ENCODE measurements around the gene RAB11B. TPM values are rescaled to one million over a fixed set of nuclear protein-coding genes. Genes with fewer than 3 reads are reported as not detected.

RAB11B gene
- total RNA-seq (2022; extraction: Qiagen RNA extraction) = 91.6 to 101 TPM (median 94.7 TPM) in 5 replicates

DNA sequence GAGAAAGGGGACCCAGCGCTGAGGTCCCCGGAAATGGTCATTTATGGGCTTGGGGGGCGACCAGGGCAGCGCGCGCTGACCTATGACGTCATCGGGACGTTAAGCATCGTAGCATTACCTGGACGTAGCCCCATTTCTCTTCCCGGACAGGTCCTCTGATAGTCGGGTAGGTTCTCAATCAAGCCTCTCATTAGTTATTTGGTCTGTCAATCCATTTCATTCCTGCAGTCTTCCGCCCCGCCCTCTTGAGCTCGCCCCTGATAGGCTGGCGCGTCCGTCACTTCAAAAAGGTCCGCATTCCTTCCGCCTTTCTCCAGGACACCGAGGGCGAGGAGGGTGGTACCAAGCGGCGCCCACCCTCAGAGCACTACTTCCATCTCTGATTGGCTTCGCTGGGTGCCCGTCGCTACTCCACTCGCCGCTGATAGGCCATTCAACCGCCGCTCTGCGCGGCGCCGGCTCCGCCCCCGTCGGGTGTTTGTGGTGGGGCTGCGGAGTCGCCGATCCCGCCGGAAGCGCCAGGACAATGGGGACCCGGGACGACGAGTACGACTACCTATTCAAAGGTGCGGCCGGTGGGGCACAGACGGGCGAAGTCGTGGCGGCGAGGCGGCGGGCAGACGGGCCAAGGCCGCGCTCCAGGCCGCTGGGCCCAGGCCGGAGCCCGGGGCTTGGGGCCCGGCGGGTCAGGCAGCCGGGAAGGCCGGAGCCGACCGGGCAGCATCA lies at the start of gene RAB11B:
Gene RAB11B (plus strand): TSS at position 470 of the 726 bp plus-strand sequence. CDS start 57 bp downstream, at position 527.

DNA sequence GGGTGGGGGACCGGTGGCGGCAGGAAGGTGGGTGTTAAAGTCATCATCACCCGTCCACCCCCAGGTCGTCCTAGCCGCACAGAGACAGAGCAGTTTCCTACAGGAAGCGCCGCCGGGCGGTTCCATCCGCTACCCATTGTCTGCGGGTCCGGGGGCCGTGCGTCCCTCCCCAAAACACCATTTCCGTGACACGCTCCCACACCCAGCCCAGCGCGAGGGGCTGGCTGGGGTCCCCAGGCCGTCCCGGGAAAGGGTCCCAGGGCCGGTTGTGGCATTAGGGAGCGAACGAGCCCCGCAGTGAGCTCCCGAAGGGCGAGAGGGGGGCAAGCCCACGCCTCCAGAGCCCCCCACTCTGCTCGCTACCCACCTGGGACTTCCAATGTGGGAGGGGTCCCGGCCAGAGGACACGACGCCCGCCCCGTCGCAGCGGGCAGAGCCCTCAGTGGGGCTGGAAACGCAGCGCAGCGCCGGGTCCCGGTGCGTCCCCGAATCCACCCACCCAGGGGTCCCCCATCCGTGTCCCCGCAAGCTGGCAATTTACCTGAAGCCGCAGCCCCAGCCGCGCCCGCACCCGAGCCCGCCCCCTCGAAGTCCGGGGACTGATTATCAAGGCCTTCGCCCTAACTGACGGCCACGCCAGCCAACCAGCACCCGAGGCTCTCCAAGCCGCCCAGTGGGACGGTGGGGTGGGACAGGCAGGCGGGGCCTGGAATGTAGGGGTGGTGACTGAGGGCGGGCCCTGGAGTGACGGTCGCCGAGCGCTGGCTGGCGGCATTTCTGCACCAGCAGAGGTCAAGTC lies 47.3 kb upstream of the RAB11B start, which contains the start of gene KANK3:
Gene KANK3 (minus strand): TSS at position 579 of the 799 bp plus-strand sequence. CDS start 5,434 bp downstream, outside the sequence.

DNA sequence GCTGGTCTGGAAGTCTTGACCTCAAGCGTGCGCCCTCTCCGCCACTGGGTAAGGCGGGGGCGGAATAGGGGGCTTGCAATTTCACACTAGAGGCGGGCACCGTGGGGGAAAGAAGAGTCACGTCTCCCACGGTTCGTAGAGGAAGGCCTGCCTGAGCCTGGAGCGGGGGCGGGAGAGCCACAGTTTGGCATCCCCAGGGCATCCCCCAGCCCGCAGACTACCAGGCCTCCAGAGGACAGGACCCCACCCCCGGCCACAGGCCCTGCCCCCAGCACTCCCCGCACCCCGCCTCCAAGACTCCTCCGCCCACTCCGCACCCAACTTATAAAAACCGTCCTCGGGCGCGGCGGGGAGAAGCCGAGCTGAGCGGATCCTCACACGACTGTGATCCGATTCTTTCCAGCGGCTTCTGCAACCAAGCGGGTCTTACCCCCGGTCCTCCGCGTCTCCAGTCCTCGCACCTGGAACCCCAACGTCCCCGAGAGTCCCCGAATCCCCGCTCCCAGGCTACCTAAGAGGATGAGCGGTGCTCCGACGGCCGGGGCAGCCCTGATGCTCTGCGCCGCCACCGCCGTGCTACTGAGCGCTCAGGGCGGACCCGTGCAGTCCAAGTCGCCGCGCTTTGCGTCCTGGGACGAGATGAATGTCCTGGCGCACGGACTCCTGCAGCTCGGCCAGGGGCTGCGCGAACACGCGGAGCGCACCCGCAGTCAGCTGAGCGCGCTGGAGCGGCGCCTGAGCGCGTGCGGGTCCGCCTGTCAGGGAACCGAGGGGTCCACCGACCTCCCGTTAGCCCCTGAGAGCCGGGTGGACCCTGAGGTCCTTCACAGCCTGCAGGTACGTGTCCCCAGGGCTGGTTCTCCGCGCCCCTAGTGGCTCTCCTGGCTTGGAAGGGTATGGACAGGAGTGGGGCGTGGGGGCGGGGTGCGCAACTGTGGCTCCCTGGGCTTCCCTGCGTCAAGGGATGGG lies 26.1 kb upstream of the RAB11B start, which contains the start of gene ANGPTL4:
Gene ANGPTL4 (plus strand): TSS at position 353 of the 969 bp plus-strand sequence. CDS start 167 bp downstream, at position 520.

DNA sequence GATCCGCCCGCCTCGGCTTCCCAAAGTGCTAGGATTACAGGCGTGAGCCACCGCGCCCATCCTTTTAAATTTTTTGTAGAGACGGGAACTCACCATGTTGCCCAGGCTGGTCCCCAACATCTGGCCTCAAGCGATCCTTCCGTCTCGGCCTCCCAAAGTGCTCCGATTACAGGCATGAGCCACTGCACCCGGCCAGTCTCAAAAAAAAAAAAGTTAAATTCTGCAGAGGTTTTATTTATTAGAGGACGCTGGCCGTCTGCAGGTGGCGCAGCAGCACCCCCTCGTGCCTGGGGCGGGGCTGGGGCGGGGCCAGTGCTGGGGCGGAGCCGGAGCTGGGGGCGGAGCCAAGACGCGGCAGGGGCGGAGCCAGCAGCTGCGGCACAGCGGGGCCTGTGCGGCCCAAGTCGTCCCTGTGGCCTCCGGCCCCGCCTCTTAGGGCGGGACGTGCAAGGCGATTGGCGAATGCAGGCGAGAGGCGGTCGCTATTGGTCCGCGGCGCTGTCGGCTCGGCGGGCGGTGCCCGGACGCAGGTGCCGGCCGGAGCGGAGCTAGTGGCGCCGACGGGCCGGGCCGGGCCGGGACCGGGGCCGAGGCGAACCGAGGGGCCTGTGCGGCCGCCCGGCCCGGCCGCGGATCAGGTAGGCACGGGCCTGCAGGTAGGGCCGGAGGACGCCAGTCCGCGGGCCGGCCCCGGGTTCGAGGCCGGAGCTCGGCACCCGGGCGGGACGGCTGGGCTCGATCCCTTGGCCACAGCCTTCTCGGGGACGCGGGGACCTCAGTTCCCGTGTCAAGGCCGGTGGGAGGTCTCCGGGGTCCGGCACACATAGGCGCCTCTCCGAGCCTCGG lies 22.8 kb downstream of the RAB11B start, which contains the start of gene MARCHF2:
Gene MARCHF2 (plus strand): TSS at position 523 of the 846 bp plus-strand sequence. CDS start 8,536 bp downstream, outside the sequence.

DNA sequence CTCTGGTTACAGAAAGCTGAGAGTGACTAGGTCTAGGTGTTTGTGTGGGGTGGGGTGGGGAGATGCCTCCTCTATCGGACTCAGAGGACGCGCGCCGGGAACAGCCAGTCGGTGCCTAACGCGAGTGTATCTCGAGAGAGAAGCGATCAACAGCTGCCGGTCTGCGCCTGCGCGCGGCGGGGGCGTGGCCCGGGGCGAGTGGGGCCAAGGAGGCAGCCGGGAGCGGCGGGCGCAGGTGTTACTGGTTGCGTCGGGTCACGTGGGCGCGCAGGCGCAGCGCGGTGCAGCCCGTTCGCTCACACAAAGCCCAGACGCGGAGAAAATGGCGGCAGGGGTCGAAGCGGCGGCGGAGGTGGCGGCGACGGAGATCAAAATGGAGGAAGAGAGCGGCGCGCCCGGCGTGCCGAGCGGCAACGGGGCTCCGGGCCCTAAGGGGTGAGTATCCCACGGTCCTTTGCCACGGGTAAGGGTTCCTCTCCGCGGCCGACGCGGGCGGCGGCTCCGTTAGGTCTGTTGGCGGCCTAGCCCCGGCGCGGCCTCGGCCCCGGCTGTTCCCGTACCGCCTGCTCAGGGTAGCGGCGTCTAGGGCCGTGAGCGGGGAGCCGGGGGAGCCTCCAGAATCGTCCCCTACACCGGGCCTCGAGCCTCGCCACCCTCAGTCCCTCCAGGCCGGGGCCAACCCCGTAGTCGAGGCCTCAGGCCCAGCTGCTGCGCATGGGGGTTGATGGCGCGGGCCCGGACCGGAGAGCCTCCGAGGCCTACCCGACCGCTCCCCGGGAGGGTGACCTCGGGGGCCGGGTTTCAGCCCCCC lies 54.7 kb downstream of the RAB11B start, which contains the start of gene HNRNPM:
Gene HNRNPM (plus strand): TSS at position 299 of the 811 bp plus-strand sequence. CDS start 24 bp downstream, at position 323.

Other genes with a start within 250 kb of the RAB11B start
- gene FBN3, start 240.8 kb upstream of the RAB11B start, total RNA-seq (2022; extraction: Qiagen RNA extraction) = not detected in 5 replicates
- 2.7 to 4.2 TPM (median 3.8 TPM) in 5 replicates for gene CERS4, start 181.0 kb upstream of the RAB11B start, total RNA-seq (2022; extraction: Qiagen RNA extraction)
- 61.6 to 97.9 TPM (median 94.6 TPM) in 5 replicates for gene CD320, start 82.0 kb upstream of the RAB11B start, total RNA-seq (2022; extraction: Qiagen RNA extraction)
- 69.6 to 92.7 TPM (median 86.1 TPM) in 5 replicates for gene NDUFA7, start 69.0 kb upstream of the RAB11B start, total RNA-seq (2022; extraction: Qiagen RNA extraction)
- 517 to 1,007 TPM (median 905 TPM) in 5 replicates for gene RPS28, start 68.9 kb upstream of the RAB11B start, total RNA-seq (2022; extraction: Qiagen RNA extraction)
- 4.8 to 7.9 TPM (median 6.1 TPM) in 5 replicates for gene KANK3, start 47.1 kb upstream of the RAB11B start, total RNA-seq (2022; extraction: Qiagen RNA extraction)
- gene ANGPTL4, start 26.2 kb upstream of the RAB11B start, total RNA-seq (2022; extraction: Qiagen RNA extraction) = 508 to 697 TPM (median 629 TPM) in 5 replicates
- gene MARCHF2, start 22.9 kb downstream of the RAB11B start, total RNA-seq (2022; extraction: Qiagen RNA extraction) = 16.2 to 21.7 TPM (median 20.5 TPM) in 5 replicates
- gene HNRNPM, start 54.6 kb downstream of the RAB11B start, total RNA-seq (2022; extraction: Qiagen RNA extraction) = 227 to 271 TPM (median 237 TPM) in 5 replicates
- gene PRAM1, start 112.3 kb downstream of the RAB11B start, total RNA-seq (2022; extraction: Qiagen RNA extraction) = 0.12 to 0.25 TPM (median 0.17 TPM) in 4 of 5 replicates, not detected in the other
- 16.7 to 18.6 TPM (median 17.0 TPM) in 5 replicates for gene ZNF414, start 123.8 kb downstream of the RAB11B start, total RNA-seq (2022; extraction: Qiagen RNA extraction)
- 0.16 to 0.48 TPM (median 0.24 TPM) in 5 replicates for gene MYO1F, start 187.1 kb downstream of the RAB11B start, total RNA-seq (2022; extraction: Qiagen RNA extraction)
- gene ADAMTS10, start 220.4 kb downstream of the RAB11B start, total RNA-seq (2022; extraction: Qiagen RNA extraction) = 8.4 to 14.6 TPM (median 12.2 TPM) in 5 replicates
- gene NFILZ, start 240.3 kb downstream of the RAB11B start, total RNA-seq (2022; extraction: Qiagen RNA extraction) = not detected in 5 replicates

Measured in A549 treated with Mapracorat at 1 μM for 4 hours (cell line).